ENCODE results near the gene C1QTNF5. TPM values are rescaled to one million over a fixed set of nuclear protein-coding genes. Genes with fewer than 3 reads are reported as not detected.

C1QTNF5 gene
- total RNA-seq, 1 donor from 2014 or later, result not detected

- intact Hi-C loops (cut with micrococcal nuclease), result no loop called here
These were observed 20.5 kb upstream of the C1QTNF5 start for GRCh38 chr11:119361056-119361787.

GRCh38 chr11:119359365-119360214 lies 18.9 kb upstream of the C1QTNF5 start:
- intact Hi-C loops (cut with micrococcal nuclease), result loop anchor here (5.0 to 10.0 kb wide), 2 partner anchors 365 to 748 kb away; partner anchors contain the start of gene NECTIN1

- intact Hi-C loops (cut with micrococcal nuclease), result loop anchor here (5.0 to 10.0 kb wide), 2 partner anchors 368 to 750 kb away; partner anchors contain the start of gene NECTIN1
These were observed 16.4 kb upstream of the C1QTNF5 start for GRCh38 chr11:119357074-119357473.

GRCh38 chr11:119356349-119357031 lies 15.8 kb upstream of the C1QTNF5 start:
- intact Hi-C loops (cut with micrococcal nuclease), result loop anchor here (1.0 to 10.0 kb wide), 6 partner anchors 8 to 751 kb away; partner anchors contain the start of genes NECTIN1, RNF26 and USP2

- intact Hi-C loops (cut with micrococcal nuclease), result loop anchor here (5.0 to 10.0 kb wide), 2 partner anchors 370 to 752 kb away; partner anchors contain the start of gene NECTIN1
These were observed 14.6 kb upstream of the C1QTNF5 start for GRCh38 chr11:119355091-119355843.

- intact Hi-C loops (cut with micrococcal nuclease), result loop anchor here (10.0 kb wide), 1 partner anchor 372 kb away; the partner anchor contains the start of gene NECTIN1
These were observed 12.2 kb upstream of the C1QTNF5 start for GRCh38 chr11:119352857-119353260.

GRCh38 chr11:119351232-119351631 lies 10.5 kb upstream of the C1QTNF5 start:
- intact Hi-C loops (cut with micrococcal nuclease), result loop anchor here (10.0 kb wide), 1 partner anchor 374 kb away; the partner anchor contains the start of gene NECTIN1

- intact Hi-C loops (cut with micrococcal nuclease), result loop anchor here (10.0 kb wide), 1 partner anchor 374 kb away; the partner anchor contains the start of gene NECTIN1
These were observed 9.6 kb upstream of the C1QTNF5 start for GRCh38 chr11:119350302-119350701.

- intact Hi-C loops (cut with micrococcal nuclease), result no loop called here
These were observed 7.4 kb upstream of the C1QTNF5 start for GRCh38 chr11:119347940-119348605.

GRCh38 chr11:119347242-119347641 lies 6.6 kb upstream of the C1QTNF5 start:
- intact Hi-C loops (cut with micrococcal nuclease), result no loop called here

- intact Hi-C loops (cut with micrococcal nuclease), result no loop called here
These were observed 5.9 kb upstream of the C1QTNF5 start, which contains the start of gene MFRP for GRCh38 chr11:119346605-119347004. TSS of gene MFRP (minus strand) at chr11:119346705. CDS start at chr11:119346513, 192 bp downstream.

- intact Hi-C loops (cut with micrococcal nuclease), result no loop called here
These were observed 5.0 kb upstream of the C1QTNF5 start for GRCh38 chr11:119345685-119346084.

- intact Hi-C loops (cut with micrococcal nuclease), result loop anchor here (5.0 kb wide), 1 partner anchor 1617 kb away; no protein-coding TSS in a partner anchor
These were observed 3.8 kb upstream of the C1QTNF5 start for GRCh38 chr11:119344291-119345010.

GRCh38 chr11:119343726-119344125 lies 3.0 kb upstream of the C1QTNF5 start:
- intact Hi-C loops (cut with micrococcal nuclease), result loop anchor here (5.0 kb wide), 1 partner anchor 1616 kb away; no protein-coding TSS in a partner anchor

- intact Hi-C loops (cut with micrococcal nuclease), result loop anchor here (5.0 kb wide), 1 partner anchor 1615 kb away; no protein-coding TSS in a partner anchor
These were observed 1.9 kb upstream of the C1QTNF5 start for GRCh38 chr11:119342362-119343130.

- intact Hi-C loops (cut with micrococcal nuclease), result loop anchor here (5.0 kb wide), 1 partner anchor 1615 kb away; no protein-coding TSS in a partner anchor
These were observed 1.3 kb upstream of the C1QTNF5 start for GRCh38 chr11:119342023-119342300.

GRCh38 chr11:119341222-119342022 lies 739 bp upstream of the C1QTNF5 start:
- intact Hi-C loops (cut with micrococcal nuclease), result loop anchor here (5.0 kb wide), 1 partner anchor 1614 kb away; no protein-coding TSS in a partner anchor

Data from T-helper 1 cell treated with Interleukin-12 subunit alpha and Interleukin-12 subunit beta and Interleukin-4 antibody, amounts not matched to agents 30 ng/mL and 1 ng/mL, for 36 hours (primary cell).